HG03060 (cell line): ENCODE data around the gene DNAJC15.

Experiments
- ATAC-seq: cut with Tn5 transposase; IDR thresholded peaks from one replicate; pipeline ENCODE4 v1.9.1; 2021; ENCODE audit warnings: low read depth, moderate number of reproducible peaks; ENCODE audit not compliant: unreplicated experiment

Gene DNAJC15

GRCh38 chr13:43145534-43146196, 122.3 kb downstream of the DNAJC15 start:
- no peak for ATAC-seq

GRCh38 chr13:43146400-43146799, 123.0 kb downstream of the DNAJC15 start:
- ATAC-seq: no peak

- ATAC-seq: no peak
These were observed 127.2 kb downstream of the DNAJC15 start for GRCh38 chr13:43150369-43151207.

- ATAC-seq: no peak
These were observed 130.2 kb downstream of the DNAJC15 start for GRCh38 chr13:43153436-43154090.

- no peak for ATAC-seq
These were observed 130.8 kb downstream of the DNAJC15 start for GRCh38 chr13:43154156-43154651.

- no peak for ATAC-seq
These were observed 131.5 kb downstream of the DNAJC15 start for GRCh38 chr13:43154839-43155238.

- ATAC-seq: no peak
These were observed 133.5 kb downstream of the DNAJC15 start for GRCh38 chr13:43156916-43157315.

GRCh38 chr13:43157796-43158195, 134.4 kb downstream of the DNAJC15 start:
- no peak for ATAC-seq

- no peak for ATAC-seq
These were observed 135.1 kb downstream of the DNAJC15 start for GRCh38 chr13:43158516-43158915.

- no peak for ATAC-seq
These were observed 135.7 kb downstream of the DNAJC15 start for GRCh38 chr13:43159026-43159461.
